ENCODE results near the gene ACAP2.

DNA sequence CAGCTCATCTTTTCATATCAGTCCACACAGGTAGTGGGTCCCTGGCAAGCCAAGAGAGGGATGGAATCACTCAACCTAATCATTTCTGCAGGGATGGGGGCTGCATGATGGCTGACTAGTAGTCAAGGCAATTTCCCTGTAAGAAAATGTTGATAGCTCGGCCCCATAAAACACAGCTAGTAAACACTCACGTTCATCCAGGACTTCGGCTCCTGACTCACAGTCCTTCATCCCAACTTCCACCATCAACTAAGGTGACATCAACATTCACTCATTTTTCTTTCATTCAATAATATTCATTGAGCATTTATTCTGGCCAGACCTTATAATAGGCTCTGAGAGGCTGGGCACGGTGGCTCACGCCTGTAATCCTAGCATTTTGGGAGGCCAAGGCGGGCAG is 4.4 kb upstream of the ACAP2 start:
- no peak for TF ChIP-seq GATA3 (IDR thresholded peaks at IDR 0.05; ENCODE audit: low read depth, low read length)
- TF ChIP-seq GATA2 (IDR thresholded peaks at IDR 0.05; ENCODE audit: low read depth, low read length): no peak

All from SH-SY5Y (cell line).